HAP-1 (cell line): ENCODE results near the gene RNF11.
A peak's percentile ranks its signal among the peaks of the same experiment; 100 is the strongest.

ENCODE experiments used
- DNase-seq, 2 experiments: peaks; one replicate each; pipeline ENCODE4 v3.0.0-alpha.2; 2016 to 2020; ENCODE audit warnings: low spot score in 2 of 2
- H3K27me3 ChIP-seq: fragments of 250-450 bp; sonication (Bioruptor Pico); 2 replicates; pipeline ENCODE4 v1.5.1; 2020; ENCODE audit warnings: low read depth, mild to moderate bottlenecking, moderate library complexity
- H3K36me3 ChIP-seq: fragments of 250-450 bp; sonication (Bioruptor Pico); replicated peaks from 2 replicates; pipeline ENCODE4 v1.5.1; 2020; ENCODE audit warnings: mild to moderate bottlenecking
- H3K4me1 ChIP-seq: fragments of 250-450 bp; sonication (Bioruptor Pico); 2 replicates; pipeline ENCODE4 v1.5.1; 2020; ENCODE audit warnings: mild to moderate bottlenecking
- H3K4me3 ChIP-seq: fragments of 250-450 bp; sonication (Bioruptor Pico); 2 replicates; pipeline ENCODE4 v1.5.1; 2020; ENCODE audit warnings: mild to moderate bottlenecking, moderate library complexity
- H3K9me3 ChIP-seq: fragments of 250-450 bp; sonication (Bioruptor Pico); 2 replicates; pipeline ENCODE4 v1.5.1; 2020; ENCODE audit warnings: mild to moderate bottlenecking, moderate library complexity
- in situ Hi-C: fragments of 300-500 bp; cut with MboI; formaldehyde crosslinking; loops from 3 replicates; pipeline ENCODE4 v1.14.3; 2020; ENCODE audit warnings: low sequenced_read_pairs, inconsistent platforms, mixed read lengths

RNF11 gene

DNA sequence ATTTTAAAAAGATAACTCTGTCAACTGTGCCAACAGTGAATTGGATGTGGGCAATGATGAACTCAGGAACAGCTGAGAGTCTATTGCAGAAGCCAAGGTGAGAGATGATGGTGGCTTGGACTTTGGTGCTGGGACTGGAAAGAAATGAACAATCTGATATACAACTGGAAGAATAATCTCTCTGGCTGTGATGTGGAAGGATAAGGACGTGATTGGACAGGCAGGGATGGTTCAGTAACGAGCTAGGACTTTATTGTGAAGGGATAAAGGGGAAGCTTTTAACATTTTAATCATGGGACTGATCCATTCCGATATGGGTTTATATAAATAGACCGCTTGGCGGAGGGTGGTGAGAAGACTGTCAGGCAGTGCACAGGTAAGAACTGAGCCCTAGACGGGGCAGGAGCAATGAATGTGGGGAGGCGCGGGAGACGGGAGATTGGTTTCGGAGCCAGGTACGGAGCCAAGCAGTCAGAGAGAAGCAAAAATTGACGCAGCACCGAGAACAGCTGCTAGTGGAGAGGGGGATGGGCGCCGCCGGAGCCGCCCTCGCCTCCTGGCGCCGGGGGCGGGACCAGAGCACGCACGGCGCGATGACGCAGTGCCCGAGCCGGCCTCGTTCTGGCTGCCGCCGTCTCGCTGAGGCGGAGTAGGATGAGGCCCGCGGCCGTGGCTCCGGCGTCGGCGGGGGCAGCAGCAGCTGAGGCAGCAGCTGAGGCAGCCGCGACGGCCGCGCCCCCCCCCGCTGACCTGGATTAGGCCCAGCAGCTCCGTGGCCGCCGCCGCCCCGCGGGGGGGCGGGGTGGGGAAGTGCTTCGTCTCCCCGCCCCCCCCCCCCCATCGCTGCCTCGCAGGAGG, at the start of gene RNF11:
Gene RNF11 (plus strand): TSS at position 601 of the 858 bp plus-strand sequence. CDS start 484 bp downstream, outside the sequence.
- H3K27me3 ChIP-seq: no peaks in the 10 kb centered on the region
- peak; percentile 86 to 94 for DNase-seq
- in situ Hi-C loops: no loop called here
- peak within 1 kb of the TSS; percentile 84 for H3K4me3 ChIP-seq
- H3K4me1 ChIP-seq: peaks cover 19% of the 10 kb centered on the region
- H3K9me3 ChIP-seq: no peaks in the 10 kb centered on the region
- no peaks in the 10 kb centered on the region for H3K36me3 ChIP-seq

DNA sequence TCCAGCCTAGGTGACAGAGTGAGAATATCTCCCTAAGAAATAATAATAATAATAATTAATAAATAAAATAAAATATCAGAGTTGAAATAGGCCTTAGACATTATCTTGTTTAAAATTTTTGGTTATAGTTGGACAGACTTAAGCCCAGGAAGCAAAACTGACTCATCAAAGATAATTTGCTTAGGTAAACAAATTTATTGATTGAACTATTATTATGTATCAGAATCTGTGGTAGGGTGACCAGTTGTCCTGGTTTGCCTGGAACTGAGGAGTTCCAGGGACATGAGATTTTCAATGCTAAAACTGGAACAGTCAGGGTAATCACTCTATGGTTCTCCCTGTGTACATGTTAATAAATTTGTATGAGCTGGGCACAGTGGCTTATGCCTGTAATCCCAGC, 47.8 kb upstream of the RNF11 start:
- in situ Hi-C loops: loop anchor here (25.0 kb wide), 1 partner anchor 826 kb away; no protein-coding TSS in a partner anchor
- Histone ChIP-seq H3K4me3 (no peak overlapping the region), H3K4me1 (no peaks in the 10 kb centered on the region; the same call in 1 of the 2 replicates), H3K9me3 (no peaks in the 10 kb centered on the region), H3K27me3 (peaks cover 2% of the 10 kb centered on the region; the same call in 1 of the 2 replicates), H3K36me3 (no peaks in the 10 kb centered on the region)
- no peak for DNase-seq

DNA sequence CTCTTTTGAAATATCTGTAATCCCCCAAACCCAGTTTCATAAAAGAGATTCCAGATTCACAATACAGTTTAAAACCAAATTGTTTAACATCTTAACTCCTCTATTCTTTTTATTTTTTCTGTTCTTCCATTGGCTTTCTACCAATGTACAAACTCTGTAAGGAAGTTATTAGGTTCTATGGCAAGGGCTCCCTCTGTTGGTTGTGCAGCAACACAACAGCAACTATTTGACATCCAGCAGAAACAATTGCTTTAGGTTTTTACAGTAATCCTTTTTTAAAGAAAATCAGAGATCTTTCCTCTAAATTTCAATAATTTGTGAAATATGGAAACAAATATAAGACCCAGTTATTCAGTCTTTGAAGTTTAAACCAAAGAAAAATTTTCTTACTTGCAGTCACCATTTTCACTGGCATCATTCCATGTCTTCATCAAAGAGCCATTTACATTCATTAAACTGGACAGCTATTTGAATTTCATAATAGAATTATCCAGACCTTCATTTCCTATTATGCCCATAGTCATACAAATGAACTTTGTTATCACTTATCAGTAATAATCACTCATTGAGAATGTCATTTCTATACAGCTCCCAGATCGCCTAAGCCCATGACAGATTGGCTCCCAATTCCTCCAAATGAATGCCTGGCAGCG, 46.5 kb upstream of the RNF11 start:
- Histone ChIP-seq H3K4me3 (no peak overlapping the region), H3K9me3 (no peaks in the 10 kb centered on the region), H3K27me3 (peaks cover 5% of the 10 kb centered on the region), H3K4me1 (no peaks in the 10 kb centered on the region; the same call in 1 of the 2 replicates), H3K36me3 (no peaks in the 10 kb centered on the region)
- peak; percentile 68 to 71 for DNase-seq
- in situ Hi-C loops: loop anchor here (10.0 to 25.0 kb wide), 4 partner anchors 105 to 827 kb away; partner anchors contain the start of gene FAF1

DNA sequence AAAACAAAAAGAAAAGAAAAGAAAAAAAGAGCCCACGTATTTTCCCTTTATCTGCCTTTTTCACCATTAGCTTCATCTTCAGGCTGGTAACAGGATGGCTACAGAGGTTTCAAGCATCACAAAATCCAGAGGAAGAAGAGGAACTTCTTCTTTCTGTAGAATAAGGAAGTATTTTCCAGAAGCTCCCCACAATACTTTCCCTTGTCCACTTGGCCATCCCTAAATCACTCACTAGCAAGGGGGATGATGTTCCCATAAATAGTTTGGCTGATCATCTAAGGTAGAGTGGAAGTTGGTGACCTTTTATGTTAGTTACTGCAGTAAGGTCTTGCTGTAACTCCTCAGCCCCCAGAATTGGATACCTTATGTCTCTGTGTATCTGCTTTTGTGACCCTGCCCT, 45.1 kb upstream of the RNF11 start:
- H3K36me3 ChIP-seq: no peaks in the 10 kb centered on the region

GRCh38 chr1:51192213-51192843, 43.7 kb upstream of the RNF11 start:
- Histone ChIP-seq H3K27me3 (peaks cover 5% of the 10 kb centered on the region), H3K4me1 (no peaks in the 10 kb centered on the region; the same call in 1 of the 2 replicates), H3K9me3 (no peaks in the 10 kb centered on the region), H3K4me3 (no peak overlapping the region), H3K36me3 (no peaks in the 10 kb centered on the region)
- peak; percentile 61 to 83 for DNase-seq
- in situ Hi-C loops: loop anchor here (10.0 to 25.0 kb wide), 4 partner anchors 102 to 830 kb away; partner anchors contain the start of gene FAF1

More for the DNA sequence above, 45.1 kb upstream of the RNF11 start:
- H3K27me3 ChIP-seq: peaks cover 5% of the 10 kb centered on the region
- in situ Hi-C loops: loop anchor here (10.0 to 25.0 kb wide), 4 partner anchors 104 to 829 kb away; partner anchors contain the start of gene FAF1
- no peaks in the 10 kb centered on the region for H3K9me3 ChIP-seq
- no peaks in the 10 kb centered on the region; the same call in 1 of the 2 replicates for H3K4me1 ChIP-seq
- H3K4me3 ChIP-seq: no peak overlapping the region
- no peak for DNase-seq

DNA sequence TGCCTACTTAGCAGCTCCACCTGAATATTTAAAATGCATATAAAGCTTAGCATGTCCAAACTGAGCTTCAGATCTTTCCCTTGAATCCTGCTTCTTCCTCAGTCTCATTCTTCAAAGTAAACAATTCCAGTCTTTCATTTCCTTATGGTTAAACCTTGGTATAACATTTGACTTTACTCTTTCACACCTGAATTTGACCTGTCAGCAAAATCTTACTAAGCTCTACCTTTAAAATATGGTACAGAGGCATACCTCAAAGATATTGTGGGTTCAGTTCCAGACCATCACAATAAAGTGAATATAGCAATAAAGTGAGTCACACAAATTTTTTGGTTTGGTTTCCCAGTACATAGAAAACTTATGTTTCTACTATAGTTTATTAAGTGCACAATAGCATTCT, 42.5 kb upstream of the RNF11 start:
- Histone ChIP-seq H3K27me3 (peaks cover 5% of the 10 kb centered on the region), H3K36me3 (no peaks in the 10 kb centered on the region), H3K4me3 (no peak overlapping the region), H3K9me3 (no peaks in the 10 kb centered on the region), H3K4me1 (no peaks in the 10 kb centered on the region; the same call in 1 of the 2 replicates)
- in situ Hi-C loops: loop anchor here (10.0 to 25.0 kb wide), 4 partner anchors 101 to 831 kb away; partner anchors contain the start of gene FAF1
- DNase-seq: no peak

- Histone ChIP-seq H3K9me3 (no peaks in the 10 kb centered on the region), H3K4me3 (no peak overlapping the region), H3K36me3 (no peaks in the 10 kb centered on the region), H3K27me3 (no peaks in the 10 kb centered on the region), H3K4me1 (peaks cover 13% of the 10 kb centered on the region)
- in situ Hi-C loops: no loop called here
- peak; percentile 62 to 95 for DNase-seq
Measured at GRCh38 chr1:51203121-51203873, 32.8 kb upstream of the RNF11 start.

GRCh38 chr1:51203874-51204245, 32.2 kb upstream of the RNF11 start:
- in situ Hi-C loops: no loop called here
- no peak for DNase-seq
- Histone ChIP-seq H3K4me1 (peaks cover 13% of the 10 kb centered on the region), H3K9me3 (no peaks in the 10 kb centered on the region), H3K36me3 (no peaks in the 10 kb centered on the region), H3K27me3 (no peaks in the 10 kb centered on the region), H3K4me3 (no peak overlapping the region)

GRCh38 chr1:51210055-51210454, 26.0 kb upstream of the RNF11 start:
- Histone ChIP-seq H3K36me3 (no peaks in the 10 kb centered on the region), H3K27me3 (no peaks in the 10 kb centered on the region), H3K4me1 (no peaks in the 10 kb centered on the region), H3K9me3 (no peaks in the 10 kb centered on the region), H3K4me3 (no peak overlapping the region)
- DNase-seq: no peak
- in situ Hi-C loops: no loop called here

DNA sequence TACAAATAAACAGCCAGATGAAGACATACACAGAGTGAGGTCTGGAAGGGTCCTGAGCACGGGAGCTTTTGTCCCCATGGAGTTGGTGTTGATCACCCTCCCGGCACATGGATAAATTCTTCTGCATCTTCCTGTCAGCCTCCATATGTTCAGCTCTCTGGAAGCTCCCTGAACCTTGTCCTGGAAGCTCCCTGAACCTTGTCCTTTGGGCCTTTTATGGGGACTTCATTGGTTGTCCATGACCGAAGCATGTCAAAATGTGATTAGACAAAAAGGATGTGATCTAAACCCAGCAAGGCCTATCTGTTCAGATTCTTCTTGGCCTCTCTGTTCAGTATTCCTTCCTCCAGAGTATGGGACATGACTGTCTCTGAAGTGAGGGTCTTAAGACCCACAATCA, 25.4 kb upstream of the RNF11 start:
- in situ Hi-C loops: no loop called here
- no peaks in the 10 kb centered on the region for H3K4me1 ChIP-seq
- H3K9me3 ChIP-seq: no peaks in the 10 kb centered on the region
- H3K27me3 ChIP-seq: no peaks in the 10 kb centered on the region
- H3K4me3 ChIP-seq: no peak overlapping the region
- DNase-seq: no peak
- no peaks in the 10 kb centered on the region for H3K36me3 ChIP-seq

DNA sequence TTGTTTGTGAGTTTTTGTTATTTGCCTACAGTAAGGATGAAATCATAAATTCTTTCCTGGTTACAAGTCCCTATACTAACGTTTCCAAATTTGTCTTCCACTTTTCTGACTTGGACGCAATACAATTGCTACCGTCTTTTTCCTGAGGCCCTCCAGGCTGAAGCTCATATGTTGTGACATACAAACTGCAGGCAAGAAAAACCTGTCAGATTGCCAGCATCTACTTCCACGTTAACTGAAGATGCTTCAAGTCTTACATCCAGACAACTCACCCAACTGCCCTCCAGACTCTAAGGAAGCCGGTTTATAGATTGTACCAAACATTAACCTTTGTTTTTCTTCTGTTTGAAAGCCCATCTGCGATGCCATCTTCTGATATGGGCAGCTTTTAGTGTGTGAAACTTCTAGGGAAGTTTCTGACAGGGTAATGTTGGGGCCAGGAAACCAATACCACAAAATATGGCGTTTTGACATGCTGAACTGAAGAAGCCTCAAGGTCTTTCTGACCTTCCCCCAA, 21.4 kb upstream of the RNF11 start:
- no peak for DNase-seq

GRCh38 chr1:51215169-51215568, 20.9 kb upstream of the RNF11 start:
- Histone ChIP-seq H3K4me1 (no peaks in the 10 kb centered on the region), H3K4me3 (no peak overlapping the region), H3K9me3 (no peaks in the 10 kb centered on the region), H3K27me3 (no peaks in the 10 kb centered on the region), H3K36me3 (no peaks in the 10 kb centered on the region)
- no peak for DNase-seq
- in situ Hi-C loops: no loop called here

More for the DNA sequence above, 21.4 kb upstream of the RNF11 start:
- Histone ChIP-seq H3K4me1 (no peaks in the 10 kb centered on the region), H3K9me3 (no peaks in the 10 kb centered on the region), H3K27me3 (no peaks in the 10 kb centered on the region), H3K4me3 (no peak overlapping the region), H3K36me3 (no peaks in the 10 kb centered on the region)
- in situ Hi-C loops: no loop called here

- in situ Hi-C loops: no loop called here
- H3K4me1 ChIP-seq: no peaks in the 10 kb centered on the region
- no peaks in the 10 kb centered on the region for H3K27me3 ChIP-seq
- H3K4me3 ChIP-seq: no peak overlapping the region
- no peaks in the 10 kb centered on the region for H3K9me3 ChIP-seq
- no peak for DNase-seq
- no peaks in the 10 kb centered on the region for H3K36me3 ChIP-seq
Measured at GRCh38 chr1:51216631-51217030, 19.4 kb upstream of the RNF11 start.
